Measurements from ENCODE around the gene SMPD3. TPM values are rescaled to one million over a fixed set of nuclear protein-coding genes. Genes with fewer than 3 reads are reported as not detected.

SMPD3 gene
- total RNA-seq, 1 experiment from 2014 or later = 0.70 TPM

- no peak for TF ChIP-seq CTCF (conservative IDR thresholded peaks at IDR 0.05)
- Histone ChIP-seq H2BK120ac (ENCODE audit: low read depth, low read length, poor library complexity, severe bottlenecking) (no peak overlapping the region), H3K4me1 (ENCODE audit: insufficient read depth, low read length) (no peaks in the 10 kb centered on the region), H3K23ac (ENCODE audit: insufficient read length, low read depth, low read length) (no peak overlapping the region), H2BK20ac (ENCODE audit: low read depth, low read length, poor library complexity, severe bottlenecking) (no peak overlapping the region), H3K9ac (ENCODE audit: extremely low read depth, insufficient read length, low read length) (no peak overlapping the region), H3K14ac (ENCODE audit: insufficient read depth, low read length) (no peak overlapping the region), H3K27ac (ENCODE audit: insufficient read length, low read depth, low read length) (no peak overlapping the region), H4K20me1 (ENCODE audit: control insufficient read depth, insufficient read depth, insufficient read length) (no peaks in the 10 kb centered on the region), H2BK15ac (ENCODE audit: low read depth, low read length) (no peak overlapping the region), H3K4ac (ENCODE audit: low read depth, low read length) (no peak overlapping the region), H3K9me3 (ENCODE audit: control insufficient read depth, low read depth, low read length) (no peaks in the 10 kb centered on the region), H3K4me2 (ENCODE audit: insufficient read depth, insufficient read length, low read length) (no peak overlapping the region), H3K23me2 (ENCODE audit: insufficient read length, low read depth, low read length, poor library complexity, severe bottlenecking) (no peaks in the 10 kb centered on the region), H4K91ac (ENCODE audit: insufficient read length, low read depth, low read length) (no peak overlapping the region), H3K79me1 (ENCODE audit: insufficient read depth, low read depth, low read length, poor library complexity, severe bottlenecking) (no peaks in the 10 kb centered on the region), H3K18ac (ENCODE audit: insufficient read length, low read depth, low read length) (no peak overlapping the region), H3K56ac (ENCODE audit: insufficient read length, low read depth, low read length) (no peak overlapping the region), H2AK5ac (ENCODE audit: insufficient read length, low read length) (no peak overlapping the region), H2BK12ac (ENCODE audit: insufficient read length, low read depth, low read length) (no peak overlapping the region), H3K27me3 (ENCODE audit: insufficient read depth, low read length) (no peaks in the 10 kb centered on the region), H2BK5ac (ENCODE audit: insufficient read length, low read length) (no peak overlapping the region), H3K79me2 (ENCODE audit: insufficient read depth, low read length) (no peaks in the 10 kb centered on the region), H4K8ac (replicated peaks; ENCODE audit: insufficient read length, low read depth, low read length) (no peak overlapping the region), H4K5ac (ENCODE audit: insufficient read length, low read depth, low read length) (no peak overlapping the region), H2AFZ (ENCODE audit: low read length) (no peak overlapping the region), H3T11ph (ENCODE audit: low read length) (no peak overlapping the region)
- Mint-ChIP-seq H3K4me3 (no peak overlapping the region), H3K4me1 (peaks cover 7 to 23% of the 10 kb centered on the region in 2 experiments), H3K27me3 (ENCODE audit: low read depth) (peaks cover 12% of the 10 kb centered on the region), H3K9me3 (no peaks in the 10 kb centered on the region), H3K27ac (no peak overlapping the region; a peak in 1 of 7 replicates), H3K36me3 (ENCODE audit: insufficient read depth in 1 of 3, low read depth in 3 of 3) (no peaks in the 10 kb centered on the region)
- DNase-seq = no peak
- no CpG with 5 or more reads among the region's 18 CpGs for WGBS (ENCODE audit: extremely low coverage, insufficient read length, low lambda C conversion rate)
Measured at GRCh38 chr16:68373528-68374245, 74.6 kb downstream of the SMPD3 start.
